ENCODE data around the gene KCNG2. TPM values are rescaled to one million over a fixed set of nuclear protein-coding genes. Genes with fewer than 3 reads are reported as not detected.

KCNG2 gene
- total RNA-seq, 8 experiments from 2014 or later, result 0.16 to 0.76 (median 0.19) TPM; not detected in 2

GRCh38 chr18:79919089-79919488 lies 121.4 kb downstream of the KCNG2 start:
- Histone ChIP-seq H3K4me3 (no peak overlapping the region), H3K4me1 (replicated peaks in 1 of 2) (no peaks in the 10 kb centered on the region), H3K27ac (no peak overlapping the region)
- in situ Hi-C loops (cut with MboI; ENCODE audit: low pct_unique_long_range_greater_than_20kb in 2 of 9, low sequenced_read_pairs in 9 of 9, unreplicated experiment in 9 of 9), result no loop called here
- no peak for ATAC-seq (replicated peaks in 6 of 8)
- WGBS, 10 experiments, result 95% methylated on average over 4 of the region's 19 CpGs; no CpG with 5 or more reads in 8 of the 10 experiments

- Histone ChIP-seq H3K4me3 (no peak overlapping the region), H3K27ac (no peak overlapping the region), H3K4me1 (replicated peaks in 1 of 2) (peaks cover 0 to 8% of the 10 kb centered on the region in 2 donors)
- 74 to 100% (median 95%) methylated on average over 3 to 11 of the region's 24 CpGs; no CpG with 5 or more reads in 2 of the 10 experiments for WGBS, 10 experiments
- in situ Hi-C loops (cut with MboI; ENCODE audit: low pct_unique_long_range_greater_than_20kb in 2 of 9, low sequenced_read_pairs in 9 of 9, unreplicated experiment in 9 of 9), result no loop called here
- ATAC-seq (replicated peaks in 6 of 8), result no peak
These were observed 124.5 kb downstream of the KCNG2 start for GRCh38 chr18:79921984-79922965.

GRCh38 chr18:79922971-79923411 lies 125.3 kb downstream of the KCNG2 start:
- no peak for ATAC-seq (replicated peaks in 6 of 8)
- Histone ChIP-seq H3K4me3 (no peak overlapping the region), H3K27ac (no peak overlapping the region), H3K4me1 (replicated peaks in 1 of 2) (peaks cover 0 to 8% of the 10 kb centered on the region in 2 donors)
- in situ Hi-C loops (cut with MboI; ENCODE audit: low pct_unique_long_range_greater_than_20kb in 2 of 9, low sequenced_read_pairs in 9 of 9, unreplicated experiment in 9 of 9), result no loop called here
- no CpG with 5 or more reads among the region's 17 CpGs for WGBS, 10 experiments

DNA sequence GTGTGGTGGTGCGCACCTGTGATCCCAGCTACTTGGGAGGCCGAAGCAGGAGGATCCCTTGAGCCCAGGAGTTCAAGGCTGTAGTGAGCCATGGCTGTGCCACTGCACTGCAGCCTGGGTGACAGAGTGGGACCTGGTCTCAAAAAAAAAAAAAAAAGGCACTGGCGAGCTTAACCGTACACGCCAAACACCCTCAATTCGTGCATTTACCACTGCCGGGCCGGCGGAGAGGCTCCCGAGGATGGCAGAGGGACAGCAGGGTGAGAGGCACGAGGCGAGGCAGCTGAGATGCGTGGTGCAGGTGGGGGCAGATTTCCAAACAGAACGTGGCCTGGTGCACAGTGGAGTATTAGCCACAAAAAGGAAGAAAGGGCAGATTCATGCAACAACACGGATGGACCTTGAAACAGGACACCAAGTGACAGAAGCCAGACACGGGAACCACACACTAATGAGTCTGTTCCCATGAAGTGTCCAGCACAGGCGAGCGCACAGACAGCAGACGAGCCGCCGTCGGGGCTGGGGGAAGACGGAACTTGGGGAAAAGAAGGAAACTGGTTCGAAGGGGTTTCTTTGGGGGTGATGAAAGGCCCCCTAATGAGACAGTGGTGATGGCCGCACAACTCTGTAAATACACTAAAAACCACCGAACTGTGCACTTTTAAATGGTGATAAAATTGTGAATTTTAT lies 126.3 kb downstream of the KCNG2 start:
- in situ Hi-C loops (cut with MboI; ENCODE audit: low pct_unique_long_range_greater_than_20kb in 2 of 9, low sequenced_read_pairs in 9 of 9, unreplicated experiment in 9 of 9), result no loop called here
- WGBS, 10 experiments, result 80 to 100% (median 99%) methylated on average over 1 to 15 of the region's 26 CpGs
- no peak overlapping the region for H3K27ac ChIP-seq

GRCh38 chr18:79924814-79925731 lies 127.3 kb downstream of the KCNG2 start:
- ATAC-seq (replicated peaks in 6 of 8), result peak in 5 of 8 experiments; percentile 78 to 97 (median 87)
- 60 to 100% (median 86%) methylated on average over 2 to 13 of the region's 25 CpGs; no CpG with 5 or more reads in 1 of the 10 experiments for WGBS, 10 experiments
- no peak overlapping the region for H3K27ac ChIP-seq
- peaks cover 0 to 8% of the 10 kb centered on the region in 2 donors for H3K4me1 ChIP-seq (replicated peaks in 1 of 2)
- no peak overlapping the region for H3K4me3 ChIP-seq
- in situ Hi-C loops (cut with MboI; ENCODE audit: low pct_unique_long_range_greater_than_20kb in 2 of 9, low sequenced_read_pairs in 9 of 9, unreplicated experiment in 9 of 9), result no loop called here

More for the DNA sequence above, 126.3 kb downstream of the KCNG2 start:
- peaks cover 0 to 8% of the 10 kb centered on the region in 2 donors for H3K4me1 ChIP-seq (replicated peaks in 1 of 2)
- ATAC-seq (replicated peaks in 6 of 8), result no peak
- H3K4me3 ChIP-seq, result no peak overlapping the region

DNA sequence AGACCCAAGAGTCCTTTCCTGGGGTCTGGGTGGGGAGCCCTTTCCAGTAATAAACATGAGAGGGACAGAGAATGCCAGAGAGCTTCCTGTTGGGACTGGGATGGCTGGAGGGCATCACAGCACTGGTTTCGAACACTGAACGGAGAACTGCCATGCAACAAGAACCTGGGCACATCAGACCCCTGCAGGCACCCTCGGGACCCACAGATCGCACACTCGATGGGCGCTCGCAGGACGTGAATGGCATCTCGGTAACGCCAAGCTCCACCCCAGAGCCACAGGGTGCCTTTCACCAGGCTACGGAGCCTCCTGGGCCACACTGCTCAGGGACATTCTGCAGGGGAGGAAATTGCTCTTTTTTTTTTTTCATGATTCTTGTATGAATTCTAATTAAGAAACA lies 128.6 kb downstream of the KCNG2 start:
- Histone ChIP-seq H3K4me3 (no peak overlapping the region), H3K27ac (no peak overlapping the region), H3K4me1 (replicated peaks in 1 of 2) (peaks cover 0 to 8% of the 10 kb centered on the region in 2 donors)
- in situ Hi-C loops (cut with MboI; ENCODE audit: low pct_unique_long_range_greater_than_20kb in 2 of 9, low sequenced_read_pairs in 9 of 9, unreplicated experiment in 9 of 9), result no loop called here
- ATAC-seq (replicated peaks in 6 of 8), result no peak
- 80 to 100% (median 96%) methylated on average over 1 to 11 of the region's 11 CpGs; no CpG with 5 or more reads in 4 of the 10 experiments for WGBS, 10 experiments

DNA sequence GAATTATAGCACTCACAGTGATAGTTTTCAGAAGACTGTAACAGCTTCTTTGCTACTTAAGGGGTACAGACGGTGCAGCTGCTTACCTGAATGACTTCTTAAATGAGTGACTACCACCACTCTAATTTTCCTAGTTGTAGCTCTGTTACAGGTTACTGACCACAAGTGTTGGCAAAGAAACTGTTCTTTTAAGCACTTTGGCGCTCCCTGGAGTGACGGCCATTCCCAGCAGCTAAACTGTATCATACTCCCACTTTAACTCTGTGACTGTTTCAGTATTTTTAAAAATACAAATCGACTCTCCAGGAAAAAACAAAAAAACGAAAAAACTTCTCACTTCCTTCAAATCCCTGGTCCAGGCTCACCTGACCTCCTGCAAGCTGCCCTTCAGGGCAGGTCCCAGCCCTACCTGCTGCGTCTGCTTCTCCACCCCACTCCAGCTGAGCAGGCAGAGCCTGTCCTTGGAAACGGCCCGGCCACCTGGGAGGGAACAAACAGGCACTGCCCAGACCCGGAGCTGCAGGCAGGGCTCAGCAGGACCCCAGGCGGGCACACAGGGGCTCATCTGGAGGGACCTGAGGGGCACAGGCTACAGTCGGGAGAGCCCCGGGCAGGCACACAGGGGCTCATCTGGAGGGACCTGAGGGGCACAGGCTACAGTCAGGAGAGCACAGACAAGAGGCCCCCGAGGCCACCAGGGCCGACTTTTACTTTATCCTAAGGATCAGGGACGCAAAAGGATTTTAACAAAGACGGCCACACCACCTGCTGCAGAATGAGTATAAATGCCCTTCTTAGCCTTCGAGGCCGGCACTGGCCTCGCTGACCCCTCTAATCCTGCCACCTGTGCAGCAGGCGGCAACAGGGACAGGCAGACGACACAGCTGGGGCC lies 129.2 kb downstream of the KCNG2 start:
- Histone ChIP-seq H3K4me3 (no peak overlapping the region), H3K27ac (no peak overlapping the region), H3K4me1 (replicated peaks in 1 of 2) (peaks cover 0 to 8% of the 10 kb centered on the region in 2 donors)
- ATAC-seq (replicated peaks in 6 of 8), result no peak
- in situ Hi-C loops (cut with MboI; ENCODE audit: low pct_unique_long_range_greater_than_20kb in 2 of 9, low sequenced_read_pairs in 9 of 9, unreplicated experiment in 9 of 9), result no loop called here
- 51 to 100% (median 84%) methylated on average over 1 to 11 of the region's 21 CpGs; no CpG with 5 or more reads in 1 of the 10 experiments for WGBS, 10 experiments

GRCh38 chr18:79927607-79928562 lies 130.1 kb downstream of the KCNG2 start:
- 80 to 100% (median 93%) methylated on average over 1 to 5 of the region's 25 CpGs; no CpG with 5 or more reads in 5 of the 10 experiments for WGBS, 10 experiments
- no peak for ATAC-seq (replicated peaks in 6 of 8)
- H3K4me3 ChIP-seq, result no peak overlapping the region
- H3K27ac ChIP-seq, result no peak overlapping the region
- in situ Hi-C loops (cut with MboI; ENCODE audit: low pct_unique_long_range_greater_than_20kb in 2 of 9, low sequenced_read_pairs in 9 of 9, unreplicated experiment in 9 of 9), result no loop called here
- peaks cover 0 to 8% of the 10 kb centered on the region in 2 donors for H3K4me1 ChIP-seq (replicated peaks in 1 of 2)

- 91 to 100% (median 96%) methylated on average over 1 to 4 of the region's 9 CpGs; no CpG with 5 or more reads in 6 of the 10 experiments for WGBS, 10 experiments
- peaks cover 0 to 8% of the 10 kb centered on the region in 2 donors for H3K4me1 ChIP-seq (replicated peaks in 1 of 2)
- no peak for ATAC-seq (replicated peaks in 6 of 8)
- H3K4me3 ChIP-seq, result no peak overlapping the region
- no peak overlapping the region for H3K27ac ChIP-seq
- in situ Hi-C loops (cut with MboI; ENCODE audit: low pct_unique_long_range_greater_than_20kb in 2 of 9, low sequenced_read_pairs in 9 of 9, unreplicated experiment in 9 of 9), result no loop called here
These were observed 130.8 kb downstream of the KCNG2 start for GRCh38 chr18:79928563-79928960.

GRCh38 chr18:79930020-79930642 lies 132.4 kb downstream of the KCNG2 start:
- no peak for ATAC-seq (replicated peaks in 6 of 8)
- Histone ChIP-seq H3K4me3 (no peak overlapping the region), H3K4me1 (replicated peaks in 1 of 2) (peaks cover 0 to 6% of the 10 kb centered on the region in 2 donors), H3K27ac (no peak overlapping the region)
- 81 to 100% (median 95%) methylated on average over 1 to 2 of the region's 2 CpGs for WGBS, 10 experiments
- in situ Hi-C loops (cut with MboI; ENCODE audit: low pct_unique_long_range_greater_than_20kb in 2 of 9, low sequenced_read_pairs in 9 of 9, unreplicated experiment in 9 of 9), result no loop called here
